ENCODE measurements around the gene RETSAT. TPM values are rescaled to one million over a fixed set of nuclear protein-coding genes. Genes with fewer than 3 reads are reported as not detected.
A peak's percentile ranks its signal among the peaks of the same experiment; 100 is the strongest.

RETSAT gene
- total RNA-seq, 2 experiments from 2014 or later, result 28.8 to 29.7 TPM

- Mint-ChIP-seq H3K4me3 (no peak overlapping the region), H3K27ac (peak overlapping the region; percentile 47), H3K4me1 (peaks cover 21% of the 10 kb centered on the region), H3K36me3 (peaks cover 4% of the 10 kb centered on the region), H3K9me3 (no peaks in the 10 kb centered on the region), H3K27me3 (peaks cover 8% of the 10 kb centered on the region)
- ATAC-seq (ENCODE audit: low read depth) (no peak), DNase-seq (no peak)
- POLR2A ChIA-PET, result interaction anchor here (1.2 to 2.9 kb wide), 3 partner anchors 14 to 46 kb away, joined by 4 to 13 read pairs (median 8); partner anchors contain the start of genes ELMOD3 and RETSAT
Observed at GRCh38 chr2:85308201-85308600, 46.1 kb downstream of the RETSAT start.

GRCh38 chr2:85307527-85307897, 46.8 kb downstream of the RETSAT start:
- DNase-seq (no peak), ATAC-seq (ENCODE audit: low read depth) (no peak)
- H3K9me3 Mint-ChIP-seq, result no peaks in the 10 kb centered on the region
- H3K27ac Mint-ChIP-seq, result peak overlapping the region; percentile 78
- peak overlapping the region; percentile 19 for H3K4me3 Mint-ChIP-seq
- peaks cover 21% of the 10 kb centered on the region for H3K4me1 Mint-ChIP-seq
- peaks cover 4% of the 10 kb centered on the region for H3K36me3 Mint-ChIP-seq
- H3K27me3 Mint-ChIP-seq, result peaks cover 11% of the 10 kb centered on the region
- POLR2A ChIA-PET, result interaction anchor here (0.9 to 1.2 kb wide), 2 partner anchors 12 to 18 kb away, joined by 3 to 4 read pairs; no protein-coding TSS in a partner anchor

DNA sequence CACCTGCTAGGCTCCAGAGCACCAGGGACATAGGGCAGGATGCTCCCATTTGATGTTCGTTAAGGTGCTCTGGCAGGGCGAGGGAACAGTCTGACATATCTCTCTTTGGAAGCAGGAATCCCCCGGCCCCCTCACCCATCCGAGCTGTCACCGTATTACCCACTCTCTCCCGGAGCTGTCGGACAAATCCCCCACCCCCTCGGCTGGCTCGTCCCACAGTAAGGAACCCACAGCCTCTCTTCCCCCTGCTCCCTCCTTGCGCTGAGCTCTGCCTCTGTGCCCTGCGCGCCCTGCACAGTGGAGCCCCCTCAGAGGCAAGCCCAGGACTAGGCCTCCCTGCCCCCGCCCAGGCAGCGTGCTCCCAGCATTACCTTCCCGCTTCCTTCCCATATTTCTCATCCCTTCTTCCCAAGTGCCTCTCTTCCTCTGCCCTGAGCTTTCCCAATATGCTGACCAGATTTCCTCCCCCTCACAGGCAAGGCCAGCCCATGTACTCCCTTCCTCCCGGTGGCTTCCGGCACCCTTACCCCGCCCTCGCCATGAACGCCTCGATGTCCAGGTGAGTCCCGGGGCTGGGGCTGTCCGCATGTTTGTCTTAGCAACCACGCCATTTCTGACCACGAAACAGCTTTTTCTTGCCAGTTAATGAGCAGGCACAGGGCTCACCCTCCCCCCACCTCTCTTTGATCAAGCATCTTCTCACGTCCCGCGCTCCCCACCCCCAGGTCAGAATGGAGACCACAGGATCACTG, 50.4 kb downstream of the RETSAT start:
- Mint-ChIP-seq H3K4me1 (peaks cover 6% of the 10 kb centered on the region), H3K4me3 (no peak overlapping the region), H3K27ac (peak overlapping the region; percentile 13), H3K9me3 (no peaks in the 10 kb centered on the region), H3K27me3 (peaks cover 11% of the 10 kb centered on the region), H3K36me3 (peaks cover 3% of the 10 kb centered on the region)
- no peak for DNase-seq
- ATAC-seq (ENCODE audit: low read depth), result no peak
- POLR2A ChIA-PET, result interaction anchor here (1.2 kb wide), 1 partner anchor 23 kb away, joined by 3 read pairs; no protein-coding TSS in a partner anchor

DNA sequence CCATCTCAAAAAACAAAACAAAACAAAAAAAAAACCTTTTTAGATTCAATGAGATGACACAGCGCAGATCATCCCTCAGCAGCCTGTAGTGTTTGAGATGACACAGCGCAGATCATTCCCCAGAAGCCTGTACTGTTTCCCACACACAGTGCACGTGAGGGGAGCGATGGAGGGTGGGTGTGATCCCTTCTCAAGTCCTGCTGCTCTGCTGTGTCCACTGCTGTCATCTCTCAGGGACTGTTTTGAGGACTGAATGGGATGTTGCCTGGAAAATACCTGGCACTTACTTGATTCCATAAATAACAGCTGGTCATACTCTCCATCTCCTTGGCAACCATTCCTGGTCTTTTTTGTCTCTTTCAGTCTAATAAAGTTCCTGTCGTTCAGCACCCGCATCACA, 52.2 kb downstream of the RETSAT start:
- Mint-ChIP-seq H3K4me1 (peaks cover 3% of the 10 kb centered on the region), H3K36me3 (no peaks in the 10 kb centered on the region), H3K9me3 (no peaks in the 10 kb centered on the region), H3K4me3 (no peak overlapping the region), H3K27me3 (peaks cover 11% of the 10 kb centered on the region), H3K27ac (no peak overlapping the region)
- ATAC-seq (ENCODE audit: low read depth) (no peak), DNase-seq (no peak)
- POLR2A ChIA-PET, result no interaction called here

Other genes starting within 250 kb of the RETSAT start
- not detected for gene TCF7L1, start 221.1 kb downstream of the RETSAT start, total RNA-seq
- 100 to 1,000 TPM; 144 to 148 TPM for gene TGOLN2, start 26.5 kb downstream of the RETSAT start, total RNA-seq
- 10 to 100 TPM; 23.1 to 26.4 TPM for gene ELMOD3, start 241 bp upstream of the RETSAT start, total RNA-seq
- 100 to 1,000 TPM; 263 to 279 TPM for gene CAPG, start 55.8 kb upstream of the RETSAT start, total RNA-seq
- 1 to 10 TPM in 1 of 2 experiments, under 1 TPM in 1; 0.94 to 1.4 TPM for gene SH2D6, start 64.2 kb upstream of the RETSAT start, total RNA-seq
- gene MAT2A, start 184.6 kb upstream of the RETSAT start, total RNA-seq, result 100 to 1,000 TPM; 218 to 222 TPM
- gene GGCX, start 207.0 kb upstream of the RETSAT start, total RNA-seq, result 10 to 100 TPM; 24.8 to 26.8 TPM
- 100 to 1,000 TPM; 128 to 135 TPM for gene VAMP8, start 223.1 kb upstream of the RETSAT start, total RNA-seq
- 10 to 100 TPM; 66.7 to 70.8 TPM for gene VAMP5, start 229.9 kb upstream of the RETSAT start, total RNA-seq
- gene RNF181, start 241.2 kb upstream of the RETSAT start, total RNA-seq, result 10 to 100 TPM; 96.4 to 97.4 TPM
- 1 to 10 TPM; 5.3 to 7.0 TPM for gene TMEM150A, start 248.2 kb upstream of the RETSAT start, total RNA-seq

All from activated naive CD8-positive, alpha-beta T cell treated with anti-CD3 and anti-CD28 coated beads, Interleukin-2, amount 10 ng/mL, durations not matched to agents 7 days and 5 days (primary cell).